H9 (cell line): ENCODE data around the gene CYB5B. TPM values are rescaled to one million over a fixed set of nuclear protein-coding genes. Genes with fewer than 3 reads are reported as not detected.

Experiments
- DNase-seq: peaks from one replicate; pipeline ENCODE4 v3.0.0-alpha.2; 2017
- H2AFZ ChIP-seq: one replicate; pipeline ENCODE4 v1.6.1; 2013; ENCODE audit warnings: mild to moderate bottlenecking, low read length, control low read depth, moderate library complexity
- H2AK5ac ChIP-seq: 2 replicates; pipeline ENCODE4 v1.6.1; 2013; ENCODE audit warnings: low read length, control low read depth, mixed read lengths; ENCODE audit not compliant: insufficient read length
- H2BK120ac ChIP-seq: one replicate; pipeline ENCODE4 v1.6.1; 2013; ENCODE audit warnings: low read depth, mild to moderate bottlenecking, low read length, control low read depth, inconsistent platforms; ENCODE audit not compliant: poor library complexity, severe bottlenecking
- H2BK12ac ChIP-seq: 2 replicates; pipeline ENCODE4 v1.6.1; 2013; ENCODE audit warnings: low read length, control low read depth, mixed read lengths, low read depth; ENCODE audit not compliant: insufficient read length
- H2BK15ac ChIP-seq: 2 replicates; pipeline ENCODE4 v1.6.1; 2013; ENCODE audit warnings: low read depth, low read length, control low read depth
- H2BK20ac ChIP-seq: one replicate; pipeline ENCODE4 v1.6.1; 2013; ENCODE audit warnings: low read depth, mild to moderate bottlenecking, low read length, control low read depth, inconsistent platforms; ENCODE audit not compliant: poor library complexity, severe bottlenecking
- H2BK5ac ChIP-seq: 2 replicates; pipeline ENCODE4 v1.6.1; 2013; ENCODE audit warnings: low read length, control low read depth, mixed read lengths; ENCODE audit not compliant: insufficient read length
- H3K14ac ChIP-seq: 2 replicates; pipeline ENCODE4 v1.6.1; 2013; ENCODE audit warnings: low read length, control low read depth; ENCODE audit not compliant: insufficient read depth
- H3K18ac ChIP-seq: 2 replicates; pipeline ENCODE4 v1.6.1; 2013; ENCODE audit warnings: low read depth, mild to moderate bottlenecking, mixed read lengths, low read length, control low read depth; ENCODE audit not compliant: insufficient read length
- H3K23ac ChIP-seq: 2 replicates; pipeline ENCODE4 v1.6.1; 2013; ENCODE audit warnings: low read length, control low read depth, mixed read lengths, low read depth; ENCODE audit not compliant: insufficient read length
- H3K23me2 ChIP-seq: 2 replicates; pipeline ENCODE4 v1.6.1; 2013; ENCODE audit warnings: low read depth, mild to moderate bottlenecking, mixed read lengths, low read length, control low read depth; ENCODE audit not compliant: insufficient read length, poor library complexity, severe bottlenecking
- H3K27ac ChIP-seq: 2 replicates; pipeline ENCODE4 v1.5.1; 2013; ENCODE audit warnings: low read length, control low read depth, mixed read lengths, low read depth; ENCODE audit not compliant: insufficient read length
- H3K27me3 ChIP-seq: 2 replicates; pipeline ENCODE4 v1.6.1; 2013; ENCODE audit warnings: low read length, control low read depth, inconsistent platforms; ENCODE audit not compliant: insufficient read depth
- H3K4ac ChIP-seq: 2 replicates; pipeline ENCODE4 v1.6.1; 2013; ENCODE audit warnings: low read depth, mild to moderate bottlenecking, control low read depth, inconsistent platforms, low read length, moderate library complexity
- H3K4me1 ChIP-seq: 2 replicates; pipeline ENCODE4 v1.6.1; 2013; ENCODE audit warnings: low read length, control low read depth, inconsistent platforms; ENCODE audit not compliant: insufficient read depth
- H3K4me2 ChIP-seq: 2 replicates; pipeline ENCODE4 v1.6.1; 2013; ENCODE audit warnings: low read length, control low read depth, mixed read lengths; ENCODE audit not compliant: insufficient read length, insufficient read depth
- H3K56ac ChIP-seq: 2 replicates; pipeline ENCODE4 v1.6.1; 2013; ENCODE audit warnings: low read depth, mild to moderate bottlenecking, mixed read lengths, low read length, control low read depth; ENCODE audit not compliant: insufficient read length
- H3K79me1 ChIP-seq: 2 replicates; pipeline ENCODE4 v1.6.1; 2013; ENCODE audit warnings: low read depth, mild to moderate bottlenecking, moderate library complexity, low read length, control low read depth, inconsistent platforms; ENCODE audit not compliant: insufficient read depth, poor library complexity, severe bottlenecking
- H3K79me2 ChIP-seq: 2 replicates; pipeline ENCODE4 v1.6.1; 2013; ENCODE audit warnings: low read length, control low read depth, inconsistent platforms; ENCODE audit not compliant: insufficient read depth
- H3K9ac ChIP-seq: 2 replicates; pipeline ENCODE4 v1.6.1; 2013; ENCODE audit warnings: low read length, control low read depth, mixed read lengths; ENCODE audit not compliant: insufficient read length; ENCODE audit errors: extremely low read depth
- H3K9me3 ChIP-seq: one replicate; pipeline ENCODE4 v1.6.1; 2013; ENCODE audit warnings: low read depth, low read length, inconsistent platforms; ENCODE audit not compliant: control insufficient read depth
- H3T11ph ChIP-seq: one replicate; pipeline ENCODE4 v1.6.1; 2013; ENCODE audit warnings: mild to moderate bottlenecking, low read length, control low read depth, inconsistent platforms
- H4K20me1 ChIP-seq: one replicate; pipeline ENCODE4 v1.6.1; 2013; ENCODE audit not compliant: control insufficient read depth, insufficient read length, insufficient read depth
- H4K5ac ChIP-seq: 2 replicates; pipeline ENCODE4 v1.6.1; 2013; ENCODE audit warnings: low read depth, mild to moderate bottlenecking, mixed read lengths, low read length, control low read depth; ENCODE audit not compliant: insufficient read length
- H4K8ac ChIP-seq: replicated peaks from 2 replicates; pipeline ENCODE4 v1.6.1; 2013; ENCODE audit warnings: low read length, control low read depth, mixed read lengths, low read depth; ENCODE audit not compliant: insufficient read length
- H4K91ac ChIP-seq: 2 replicates; pipeline ENCODE4 v1.6.1; 2013; ENCODE audit warnings: low read depth, mild to moderate bottlenecking, moderate library complexity, mixed read lengths, low read length, control low read depth; ENCODE audit not compliant: insufficient read length
- H3K27ac Mint-ChIP-seq, 3 experiments: 2 replicates in 2 of 3; 3 replicates in 1 of 3; pipeline ENCODE4 v1.8.0; 2020 to 2021; ENCODE audit warnings: mixed read lengths in 3 of 3, mild to moderate bottlenecking in 1 of 3, moderate library complexity in 1 of 3
- H3K27me3 Mint-ChIP-seq: 2 replicates; pipeline ENCODE4 v1.8.0; 2021; ENCODE audit warnings: low read depth, mild to moderate bottlenecking, moderate library complexity, mixed read lengths
- H3K36me3 Mint-ChIP-seq, 3 experiments: 2 replicates in 2 of 3; 3 replicates in 1 of 3; pipeline ENCODE4 v1.8.0; 2020 to 2021; ENCODE audit warnings: low read depth in 3 of 3, mixed read lengths in 3 of 3; ENCODE audit not compliant: insufficient read depth in 1 of 3
- H3K4me1 Mint-ChIP-seq, 2 experiments: 2 replicates each; pipeline ENCODE4 v1.8.0; 2020; ENCODE audit warnings: mixed read lengths in 2 of 2
- H3K4me3 Mint-ChIP-seq, 2 experiments: 2 replicates in 1 of 2; 3 replicates in 1 of 2; pipeline ENCODE4 v1.8.0; 2020 to 2021; ENCODE audit warnings: mild to moderate bottlenecking in 2 of 2, mixed read lengths in 2 of 2, moderate library complexity in 1 of 2
- H3K9me3 Mint-ChIP-seq, 2 experiments: 2 replicates in 1 of 2; 3 replicates in 1 of 2; pipeline ENCODE4 v1.8.0; 2020; ENCODE audit warnings: mild to moderate bottlenecking in 2 of 2, mixed read lengths in 2 of 2, moderate library complexity in 1 of 2
- CTCF ChIP-seq: fragments of 200-600 bp; sonication (generic); conservative IDR thresholded peaks from 3 replicates; pipeline ENCODE4 v1.8.0; 2021; ENCODE audit warnings: antibody characterized with exemption, mild to moderate bottlenecking
- WGBS: extraction: QIAGEN DNeasy Blood & Tissue Kit; methylation state at CpG from one replicate; pipeline ENCODE4 v1.1.7; 2013; ENCODE audit warnings: missing lambda C conversion rate, low lambda C conversion rate, mixed read lengths; ENCODE audit not compliant: insufficient read length; ENCODE audit errors: extremely low coverage; 5-methylcytosine and 5-hydroxymethylcytosine counted together
- total RNA-seq: library from RNA; stranded (reverse); gene quantifications from 2 replicates; pipeline ENCODE4 v1.2.1, GENCODE V29; 2021

Gene CYB5B
- total RNA-seq, 1 experiment from 2014 or later, result 126 TPM

DNA sequence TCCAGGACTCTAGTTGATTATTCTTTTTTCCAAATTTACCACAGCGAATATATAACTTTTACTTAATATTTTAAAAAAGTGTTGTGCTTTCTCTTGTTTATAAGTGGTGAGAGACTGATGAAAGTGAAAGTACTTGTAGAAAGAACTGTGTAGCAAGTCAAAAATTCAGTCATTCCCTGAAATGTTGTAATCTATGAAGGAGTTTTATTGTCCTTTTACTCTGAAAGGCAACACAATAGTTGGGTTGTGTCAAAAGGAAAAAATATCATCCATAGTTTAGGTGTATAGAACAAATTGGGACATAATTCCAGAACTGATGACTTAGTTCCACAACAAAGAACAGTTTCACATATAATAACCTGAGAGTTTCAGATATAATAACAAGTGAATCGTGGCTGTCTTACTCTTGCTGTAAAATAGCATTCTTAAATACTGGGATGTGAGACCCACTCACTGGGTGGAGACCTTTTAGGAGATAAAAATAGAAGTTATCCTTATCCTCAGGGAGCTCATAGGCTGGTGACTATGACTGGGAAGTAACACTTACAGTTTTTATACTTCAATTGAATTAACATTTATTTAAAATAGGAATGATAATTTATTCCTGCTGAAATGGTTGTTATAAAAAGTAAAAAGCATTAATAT, 20.6 kb downstream of the CYB5B start:
- H4K5ac ChIP-seq, result no peak overlapping the region
- no peaks in the 10 kb centered on the region for H3K9me3 ChIP-seq
- peaks cover 6% of the 10 kb centered on the region for H3K79me1 ChIP-seq
- H3T11ph ChIP-seq, result no peak overlapping the region
- Mint-ChIP-seq H3K4me3 (no peak overlapping the region), H3K36me3 (peaks cover 4 to 32% (median 18%) of the 10 kb centered on the region in 3 experiments; a peak in 6 of 7 replicates), H3K4me1 (no peaks in the 10 kb centered on the region), H3K27ac (no peak overlapping the region), H3K27me3 (no peaks in the 10 kb centered on the region), H3K9me3 (no peaks in the 10 kb centered on the region)
- no peak for TF ChIP-seq CTCF
- DNase-seq, result no peak
- H4K20me1 ChIP-seq, result no peaks in the 10 kb centered on the region
- H3K27ac ChIP-seq, result no peak overlapping the region
- H2BK15ac ChIP-seq, result no peak overlapping the region
- H3K4me1 ChIP-seq, result no peaks in the 10 kb centered on the region
- no peak overlapping the region for H3K14ac ChIP-seq
- H4K91ac ChIP-seq, result no peak overlapping the region
- H3K18ac ChIP-seq, result no peak overlapping the region
- H3K27me3 ChIP-seq, result no peaks in the 10 kb centered on the region
- no CpG with 5 or more reads among the region's 2 CpGs for WGBS
- no peak overlapping the region for H2AK5ac ChIP-seq
- H3K4ac ChIP-seq, result no peak overlapping the region
- H2BK20ac ChIP-seq, result no peak overlapping the region
- no peak overlapping the region for H2BK5ac ChIP-seq
- H2AFZ ChIP-seq, result no peak overlapping the region
- no peak overlapping the region for H2BK12ac ChIP-seq
- H3K4me2 ChIP-seq, result no peak overlapping the region
- H4K8ac ChIP-seq, result no peak overlapping the region
- no peaks in the 10 kb centered on the region for H3K23me2 ChIP-seq
- no peak overlapping the region for H3K23ac ChIP-seq
- no peak overlapping the region for H2BK120ac ChIP-seq
- H3K79me2 ChIP-seq, result peaks cover 6% of the 10 kb centered on the region; the same call in 1 of the 2 replicates
- H3K56ac ChIP-seq, result no peak overlapping the region
- H3K9ac ChIP-seq, result no peak overlapping the region
